GM18517 (cell line): ENCODE data around the gene ZBTB17.
"Not testable (repeated sequence)": the region's sequence is repeated elsewhere in the genome, so short reads cannot be mapped to it uniquely, and the experiment has no call there.

Experiments
- ATAC-seq: cut with Tn5 transposase; IDR thresholded peaks from one replicate; pipeline ENCODE4 v1.9.1; 2021; ENCODE audit warnings: mild to moderate bottlenecking, moderate library complexity; ENCODE audit not compliant: unreplicated experiment

The ZBTB17 gene

GRCh38 chr1:15975805-15976680 is at the start of gene ZBTB17:
TSS of gene ZBTB17 (minus strand) at chr1:15976101. CDS start at chr1:15948495, 27,606 bp downstream.
- ATAC-seq = peak; percentile 72

- no peak for ATAC-seq
These were observed 47.3 kb upstream of the ZBTB17 start for GRCh38 chr1:16023050-16023653.

- no peak for ATAC-seq
These were observed 46.5 kb upstream of the ZBTB17 start for GRCh38 chr1:16022393-16022792.

- no peak for ATAC-seq
These were observed 45.8 kb upstream of the ZBTB17 start, which contains the start of gene CLCNKA for GRCh38 chr1:16021681-16022080. TSS of gene CLCNKA (plus strand) at chr1:16022036. CDS start at chr1:16022620, 584 bp downstream.

GRCh38 chr1:16020878-16021277 is 45.0 kb upstream of the ZBTB17 start:
- ATAC-seq = not testable (repeated sequence)

GRCh38 chr1:16020325-16020724 is 44.4 kb upstream of the ZBTB17 start:
- ATAC-seq = no peak

- ATAC-seq = no peak
These were observed 43.9 kb upstream of the ZBTB17 start for GRCh38 chr1:16019644-16020277.

- ATAC-seq = no peak
These were observed 43.1 kb upstream of the ZBTB17 start for GRCh38 chr1:16018749-16019643.

GRCh38 chr1:16018308-16018707 is 42.4 kb upstream of the ZBTB17 start:
- ATAC-seq = no peak

- no peak for ATAC-seq
These were observed 41.8 kb upstream of the ZBTB17 start, which contains the start of gene HSPB7 for GRCh38 chr1:16017461-16018303. TSS of gene HSPB7 (minus strand) at chr1:16018043. CDS start at chr1:16017963, 80 bp downstream.

GRCh38 chr1:16017076-16017460 is 41.2 kb upstream of the ZBTB17 start:
- ATAC-seq = no peak

GRCh38 chr1:16015960-16016901 is 40.3 kb upstream of the ZBTB17 start:
- ATAC-seq = no peak

- no peak for ATAC-seq
These were observed 39.6 kb upstream of the ZBTB17 start for GRCh38 chr1:16015491-16015890.

- no peak for ATAC-seq
These were observed 38.9 kb upstream of the ZBTB17 start for GRCh38 chr1:16014509-16015482.

GRCh38 chr1:16013908-16014258 is 38.0 kb upstream of the ZBTB17 start:
- no peak for ATAC-seq

- ATAC-seq = no peak
These were observed 37.5 kb upstream of the ZBTB17 start for GRCh38 chr1:16013220-16013907.
